Measurements from ENCODE around the gene EME1.

The EME1 gene

DNA sequence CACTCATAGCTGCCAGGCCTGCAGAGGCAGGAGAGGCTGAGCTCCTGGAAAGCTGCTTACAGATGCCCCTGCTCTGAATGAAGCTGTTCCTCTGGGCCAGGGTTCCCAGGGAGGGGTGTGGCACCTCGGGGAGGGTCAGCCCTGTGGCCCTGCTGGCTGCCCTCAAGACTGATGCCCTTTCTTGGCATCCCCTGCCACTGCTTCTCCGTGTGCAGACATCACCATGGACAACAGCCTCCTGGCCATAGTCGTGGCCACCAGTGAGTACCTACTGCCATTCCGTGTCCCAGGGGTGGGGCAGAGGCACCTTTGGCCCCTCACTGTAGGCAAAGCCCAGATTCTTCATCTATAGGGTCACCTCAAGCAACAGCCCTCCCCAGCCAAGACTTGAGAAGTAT lies 9.0 kb upstream of the EME1 start:
- DNase-seq, result no peak

GRCh38 chr17:50364715-50365114 lies 8.3 kb upstream of the EME1 start:
- peak; percentile 89 for DNase-seq

DNA sequence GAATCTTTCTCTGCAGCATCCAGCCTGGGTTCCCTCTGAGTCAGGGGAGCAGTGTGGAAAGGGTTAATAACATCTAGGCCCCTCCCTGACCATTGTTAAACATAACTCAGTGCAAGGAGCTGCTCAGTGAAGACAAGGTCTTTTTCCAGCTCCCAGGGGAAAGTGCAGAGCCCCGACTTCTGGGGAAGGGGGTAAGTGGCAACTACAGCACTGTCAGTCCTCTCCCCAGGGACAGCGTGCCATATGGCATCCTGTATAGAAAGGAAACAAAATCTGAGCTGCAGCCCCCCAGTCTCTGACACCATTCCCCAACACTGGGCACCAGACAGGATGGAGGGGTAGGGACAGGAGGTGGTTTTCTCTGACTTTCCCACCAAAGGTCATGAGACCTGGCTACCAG lies 7.9 kb upstream of the EME1 start:
- DNase-seq, result no peak

DNA sequence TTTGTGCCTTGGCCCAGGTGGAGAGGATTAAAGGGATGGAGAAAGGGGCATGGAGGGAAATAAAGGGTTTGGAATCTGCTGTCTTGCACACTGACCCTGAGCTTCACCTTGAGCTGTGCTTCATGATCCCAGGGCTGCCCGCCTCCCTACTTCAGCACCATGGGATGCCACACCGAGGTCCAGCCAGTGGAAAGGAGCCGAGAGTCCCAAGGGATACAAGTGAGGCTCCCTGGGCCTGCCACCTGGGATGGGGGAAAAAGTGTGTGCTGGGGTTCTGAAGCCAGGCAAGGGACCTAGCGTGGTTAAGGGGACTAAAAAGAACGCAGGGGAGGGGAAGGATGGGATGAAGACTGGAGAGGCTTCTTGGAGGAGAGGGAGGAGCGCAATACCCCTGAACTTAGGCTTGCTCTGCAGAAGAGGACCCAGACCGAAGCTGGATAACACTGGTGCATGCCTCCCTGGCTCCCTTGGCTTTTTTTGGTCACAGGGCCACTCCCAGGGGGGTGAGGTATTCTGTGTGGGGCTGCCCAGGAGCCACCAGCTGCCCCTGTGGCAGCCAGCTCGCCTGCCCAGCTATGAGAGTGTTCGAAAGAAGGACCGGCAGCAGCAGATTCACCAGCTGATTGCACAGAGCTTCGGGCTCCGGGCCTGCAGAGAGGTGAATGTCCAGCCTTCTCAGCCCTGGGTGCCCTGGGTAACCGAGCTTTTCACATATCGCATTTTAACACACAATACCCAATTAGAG lies 7.2 kb upstream of the EME1 start:
- DNase-seq, result no peak

DNA sequence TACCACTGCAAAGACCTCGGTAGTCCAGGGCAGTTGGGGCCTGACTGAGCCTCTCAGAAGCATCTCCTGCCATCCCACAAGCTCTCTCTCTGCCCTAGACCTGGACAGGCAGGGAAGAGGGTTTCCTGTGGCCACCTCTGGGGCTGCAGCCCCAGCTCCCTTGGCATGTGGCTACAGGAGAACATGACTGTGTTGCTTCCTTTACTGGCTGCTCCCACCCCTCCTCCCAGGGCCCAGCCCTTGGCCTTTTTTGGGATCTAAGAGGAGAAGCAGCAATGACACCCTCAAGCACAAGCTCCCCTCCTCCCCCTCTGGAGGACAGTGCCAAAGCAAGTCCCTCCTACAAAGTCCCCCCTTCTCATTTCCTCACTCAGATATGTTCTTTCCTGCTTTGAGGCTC lies 5.6 kb upstream of the EME1 start:
- DNase-seq, result no peak

- DNase-seq, result no peak
Measured at GRCh38 chr17:50370052-50370451, 3.0 kb upstream of the EME1 start.

DNA sequence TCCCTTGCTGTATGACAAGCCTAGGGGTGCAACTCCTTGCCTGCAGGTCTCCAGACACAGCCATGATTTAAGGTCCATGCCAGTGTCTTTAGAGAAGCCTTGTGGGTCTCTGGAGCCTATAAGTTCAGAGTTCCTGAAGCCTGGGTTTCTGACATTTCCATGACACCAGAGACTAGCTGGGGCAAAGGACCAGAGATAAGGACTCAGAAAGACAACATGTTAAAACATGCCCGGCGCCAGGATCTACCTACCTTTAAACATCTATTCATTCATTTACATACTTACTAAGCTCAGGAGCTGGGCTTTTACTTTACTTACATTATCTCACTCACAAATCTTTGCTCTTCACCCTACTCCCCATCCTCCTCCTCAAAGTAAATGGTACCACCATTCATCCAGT lies 1.5 kb upstream of the EME1 start:
- DNase-seq, result no peak

DNA sequence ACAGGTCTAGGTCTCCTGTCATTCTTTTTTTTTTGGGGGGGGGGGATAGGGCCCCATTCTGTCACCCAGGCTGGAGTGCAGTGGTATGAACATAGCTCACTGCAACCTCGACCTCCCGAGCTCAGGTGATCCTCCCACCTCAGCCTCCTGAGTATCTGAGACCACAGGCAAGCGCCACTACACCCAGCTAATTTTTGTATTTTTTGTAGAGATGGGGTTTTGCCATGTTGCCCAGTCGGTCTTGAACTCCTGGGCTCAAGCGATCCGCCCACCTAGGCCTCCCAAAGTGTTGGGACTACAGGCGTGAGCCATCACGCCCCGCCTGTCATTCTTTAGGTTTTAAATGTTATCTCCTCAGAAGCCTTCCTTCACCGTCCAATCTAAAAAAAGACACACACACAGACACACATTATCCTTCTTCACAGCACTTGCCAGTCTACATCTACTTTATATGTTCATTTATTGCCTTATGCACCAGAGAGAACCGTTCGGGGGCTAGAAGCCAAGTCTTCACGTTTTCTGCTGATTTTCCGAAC lies 739 bp upstream of the EME1 start:
- no peak for DNase-seq

DNA sequence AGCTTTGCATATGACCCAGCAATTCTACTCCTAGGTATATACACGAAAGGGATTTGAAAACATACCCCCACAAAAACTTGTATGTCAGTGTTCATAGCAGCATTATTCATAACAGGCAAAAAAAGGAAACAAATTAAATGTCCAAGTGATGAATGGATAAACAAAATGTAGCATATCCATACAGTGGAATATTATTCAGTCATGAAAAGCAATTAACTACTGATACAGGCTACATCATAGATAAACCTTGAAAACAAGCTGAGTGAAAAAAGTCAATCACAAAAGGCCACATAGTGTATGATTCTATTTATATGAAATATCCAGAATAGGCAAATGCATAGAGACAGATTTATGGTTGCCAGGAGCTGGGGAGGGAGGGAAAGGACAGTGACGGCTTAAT lies 676 bp downstream of the EME1 start:
- DNase-seq, result no peak

GRCh38 chr17:50375858-50376538 lies 3.0 kb downstream of the EME1 start:
- no peak for DNase-seq

DNA sequence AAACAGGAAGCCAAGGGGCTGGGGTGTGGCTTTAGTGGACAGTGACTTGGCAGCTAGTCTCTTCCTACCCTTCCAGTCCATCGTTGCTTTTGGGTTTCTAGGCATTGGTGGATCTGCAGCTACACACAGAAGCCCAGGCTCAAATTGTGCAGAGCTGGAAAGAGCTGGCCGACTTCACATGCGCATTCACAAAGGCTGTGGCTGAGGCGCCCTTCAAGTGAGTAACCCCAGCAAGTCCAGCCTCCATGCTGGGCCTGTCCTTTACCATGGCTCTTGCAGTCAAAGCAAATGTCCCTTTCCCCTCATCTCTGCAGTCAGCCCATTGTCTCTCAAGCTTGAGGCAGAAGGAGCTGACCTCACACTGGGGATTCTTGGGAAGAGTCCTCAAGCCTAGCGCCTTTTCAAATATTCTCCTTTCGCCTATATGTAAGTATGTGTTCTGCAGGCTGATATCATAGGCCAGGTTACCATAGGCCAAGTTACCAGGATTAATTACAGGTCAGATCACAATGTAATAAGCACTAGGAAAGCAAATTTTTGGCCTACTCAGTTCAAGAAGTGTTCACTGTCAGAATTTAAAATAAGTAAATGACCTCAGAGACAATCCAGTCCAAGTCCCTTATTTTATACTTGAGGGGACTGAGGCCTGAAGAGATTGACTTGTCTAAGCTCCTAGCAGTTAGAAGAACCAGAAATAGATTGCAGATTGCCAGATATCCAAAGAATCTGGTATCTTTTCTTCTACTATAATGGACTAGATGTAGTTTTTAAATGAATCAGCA lies 6.5 kb downstream of the EME1 start:
- DNase-seq, result no peak

DNA sequence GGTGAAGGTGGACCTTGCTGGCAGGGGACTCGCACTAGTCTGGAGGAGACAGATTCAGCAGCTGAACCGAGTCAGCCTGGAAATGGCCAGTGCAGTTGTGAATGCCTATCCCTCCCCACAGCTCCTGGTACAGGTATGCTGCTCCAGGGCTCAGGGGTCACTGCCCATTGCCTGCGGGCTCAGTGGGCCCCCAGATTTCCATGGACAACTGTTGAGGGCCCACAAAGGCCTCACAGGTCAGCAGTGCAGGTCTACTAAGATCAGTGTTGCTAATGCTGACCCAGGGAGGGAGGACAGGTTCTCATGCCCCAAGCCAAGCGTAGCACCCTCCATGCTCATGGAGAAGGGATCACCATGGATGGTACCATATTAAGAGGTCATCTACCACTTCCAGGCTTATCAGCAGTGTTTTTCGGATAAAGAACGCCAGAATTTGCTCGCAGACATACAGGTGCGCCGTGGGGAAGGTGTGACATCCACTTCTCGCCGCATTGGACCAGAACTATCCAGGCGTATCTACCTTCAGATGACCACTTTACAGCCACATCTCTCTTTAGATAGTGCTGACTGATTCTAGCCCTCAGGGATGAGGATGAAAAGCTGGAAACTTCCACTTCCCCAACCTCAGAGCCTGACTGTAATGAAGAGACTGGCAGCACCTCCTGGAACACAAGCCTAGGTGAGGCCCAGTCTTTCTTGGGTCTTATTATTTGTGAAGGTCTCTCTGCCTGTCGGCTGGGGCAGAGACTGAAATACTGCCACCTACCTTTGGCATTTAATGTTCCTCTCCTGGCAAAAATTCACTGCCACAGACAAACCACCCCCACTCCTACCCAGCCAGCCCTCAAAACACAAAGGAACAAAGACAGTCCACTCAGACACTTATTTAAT lies 7.6 kb downstream of the EME1 start:
- no peak for DNase-seq

DNA sequence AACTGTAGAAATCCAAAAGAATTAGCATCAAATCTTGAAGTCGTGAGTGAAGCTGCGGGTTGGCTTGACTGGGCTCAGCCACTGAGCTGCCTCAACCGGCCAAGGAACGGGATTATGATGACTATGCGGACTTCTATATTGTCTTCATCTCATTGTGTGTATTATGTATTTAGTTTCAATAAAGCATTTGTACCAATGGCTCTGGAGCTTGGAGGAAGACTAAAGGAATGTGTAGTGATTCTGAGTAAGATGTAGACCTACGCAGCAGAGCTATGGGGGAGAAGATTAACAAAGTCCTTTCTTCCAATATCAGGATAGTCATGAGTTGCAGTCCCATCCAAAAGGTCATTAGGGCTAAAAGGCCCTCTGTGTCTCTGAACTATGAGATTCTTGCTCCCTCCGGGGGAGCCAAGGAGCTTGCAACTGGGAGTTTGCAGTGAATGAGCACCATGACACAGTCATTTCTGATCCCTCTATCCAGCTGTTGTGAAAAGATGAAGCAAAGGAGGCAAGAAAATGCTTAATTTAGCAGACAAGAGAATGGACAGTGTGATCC lies 8.3 kb downstream of the EME1 start:
- no peak for DNase-seq

GRCh38 chr17:50381920-50382319 lies 8.9 kb downstream of the EME1 start:
- DNase-seq, result no peak

DNA sequence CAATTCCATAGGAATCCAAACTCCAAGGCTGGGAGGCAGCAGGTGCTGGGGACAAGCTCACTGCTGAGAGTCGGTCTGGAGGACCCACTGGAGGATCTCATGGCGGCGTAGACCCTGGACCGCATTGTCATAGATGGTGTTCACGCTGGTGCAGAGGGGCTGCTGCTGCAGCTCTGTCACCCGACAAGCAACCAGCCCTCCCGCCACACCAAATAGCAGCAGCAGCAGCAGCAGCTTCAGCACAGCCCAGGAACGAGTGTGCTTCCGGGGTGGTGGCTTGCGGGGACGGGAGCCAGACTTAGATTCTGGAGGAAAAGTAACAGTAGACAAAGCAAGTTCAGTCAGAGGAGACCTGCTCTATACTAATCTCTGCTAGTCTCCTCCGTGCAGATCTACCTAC lies 9.9 kb downstream of the EME1 start:
- no peak for DNase-seq

DNA sequence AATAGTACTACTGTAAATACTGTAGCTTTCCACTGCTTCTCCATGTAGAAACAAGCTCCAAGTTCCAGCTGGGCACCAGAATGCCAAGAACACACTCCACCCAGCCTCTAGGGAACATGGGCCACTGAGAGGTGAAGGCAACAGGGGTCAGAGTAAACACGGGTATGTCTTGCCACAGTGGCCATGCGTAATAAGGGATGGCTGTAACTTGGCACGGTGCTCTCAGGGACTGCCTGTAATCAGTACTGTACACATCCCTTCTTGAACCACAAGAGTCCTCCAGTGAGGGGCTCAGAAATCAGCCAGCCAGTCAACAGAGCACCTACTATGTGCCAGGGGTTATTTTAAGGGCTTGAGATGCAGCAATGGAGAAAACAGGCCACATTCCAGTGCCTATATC lies 13.5 kb downstream of the EME1 start:
- no peak for DNase-seq

GRCh38 chr17:50388728-50389127 lies 15.7 kb downstream of the EME1 start:
- no peak for DNase-seq

DNA sequence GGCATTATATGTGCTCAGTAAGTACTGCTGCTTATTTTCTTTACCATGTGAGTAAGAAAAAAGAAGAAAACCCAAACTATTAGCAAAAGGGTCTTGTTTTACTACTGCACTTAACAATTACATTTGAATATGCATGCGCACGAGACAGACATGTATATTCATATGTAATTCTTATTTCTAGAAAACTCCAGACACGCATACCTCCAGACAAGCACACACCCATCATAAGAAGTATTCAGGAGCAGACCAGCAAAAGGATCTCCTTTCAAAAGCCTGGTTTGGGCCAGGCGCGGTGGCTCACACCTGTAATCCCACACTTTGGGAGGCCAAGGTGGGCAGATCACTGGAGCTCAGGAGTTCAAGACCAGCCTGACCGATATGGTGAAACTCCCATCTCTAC lies 16.5 kb downstream of the EME1 start:
- no peak for DNase-seq

- DNase-seq, result no peak
Measured at GRCh38 chr17:50392621-50393020, 19.6 kb downstream of the EME1 start.

DNA sequence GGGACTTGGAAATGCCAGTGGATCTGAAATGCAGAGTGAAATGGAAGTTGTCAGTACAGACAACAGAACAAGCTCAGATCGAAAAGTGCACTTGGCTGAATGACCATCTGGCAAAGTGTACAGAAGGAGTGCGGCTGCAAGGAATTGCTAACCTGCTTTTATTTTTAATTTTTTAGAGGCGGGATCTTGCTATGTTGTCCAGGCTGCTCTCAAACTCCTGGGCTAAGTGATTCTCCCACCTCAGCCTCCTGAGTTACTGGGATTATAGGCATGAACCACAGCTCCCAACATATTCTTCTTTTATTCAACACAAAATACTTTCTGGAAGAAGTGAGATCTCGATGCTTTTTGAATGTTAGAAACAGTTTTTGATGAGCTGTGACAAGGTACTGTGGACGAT lies 20.7 kb downstream of the EME1 start:
- no peak for DNase-seq

DNA sequence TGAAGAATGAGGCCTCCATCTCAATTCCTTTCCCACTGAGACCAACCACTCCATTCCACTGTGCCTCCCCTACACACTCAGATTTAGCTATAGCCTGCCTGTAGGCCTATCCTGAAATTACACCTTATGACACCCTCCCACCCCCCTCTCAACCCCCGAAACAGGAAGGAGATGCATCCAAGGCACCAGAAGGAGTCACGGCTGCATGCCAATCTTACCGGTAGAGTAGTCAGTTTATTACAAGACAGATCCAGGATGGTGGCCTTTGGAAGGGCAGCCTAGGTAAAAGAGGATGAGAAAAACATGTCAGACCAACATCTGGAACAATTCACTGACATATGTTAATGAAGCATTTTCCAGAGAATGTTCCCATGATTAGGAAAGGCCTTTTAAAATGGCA lies 21.7 kb downstream of the EME1 start:
- no peak for DNase-seq

Measured in islet precursor cell (in vitro differentiated cells).